Medulla oblongata (tissue), 1 donor: ENCODE results near the gene SEC14L1.
"Not testable (repeated sequence)": the region's sequence is repeated elsewhere in the genome, so short reads cannot be mapped to it uniquely, and the experiment has no call there.

ENCODE experiments used
- DNase-seq: peaks from one replicate; pipeline ENCODE4 v3.0.0-alpha.2; 2015; ENCODE audit errors: extremely low spot score

The SEC14L1 gene

GRCh38 chr17:77116371-77116860 is 24.4 kb upstream of the SEC14L1 start:
- no peak for DNase-seq

- no peak for DNase-seq
These were observed 23.4 kb upstream of the SEC14L1 start for GRCh38 chr17:77117415-77117814.

GRCh38 chr17:77118251-77118928 is 22.4 kb upstream of the SEC14L1 start:
- no peak for DNase-seq

GRCh38 chr17:77119668-77120301 is 21.0 kb upstream of the SEC14L1 start:
- no peak for DNase-seq

- DNase-seq = no peak
These were observed 19.9 kb upstream of the SEC14L1 start for GRCh38 chr17:77120868-77121267.

- DNase-seq = peak; percentile 61
These were observed 16.4 kb upstream of the SEC14L1 start for GRCh38 chr17:77124192-77124889.

GRCh38 chr17:77125432-77125901 is 15.3 kb upstream of the SEC14L1 start:
- no peak for DNase-seq

GRCh38 chr17:77126519-77126918 is 14.2 kb upstream of the SEC14L1 start:
- no peak for DNase-seq

- peak; percentile 66 for DNase-seq
These were observed 12.9 kb upstream of the SEC14L1 start for GRCh38 chr17:77127735-77128361.

- no peak for DNase-seq
These were observed 11.7 kb upstream of the SEC14L1 start for GRCh38 chr17:77128896-77129567.

- DNase-seq = no peak
These were observed 11.0 kb upstream of the SEC14L1 start for GRCh38 chr17:77129568-77130301.

- DNase-seq = no peak
These were observed 10.2 kb upstream of the SEC14L1 start for GRCh38 chr17:77130525-77130924.

- no peak for DNase-seq
These were observed 8.9 kb upstream of the SEC14L1 start for GRCh38 chr17:77131904-77132303.

- no peak for DNase-seq
These were observed 8.2 kb upstream of the SEC14L1 start for GRCh38 chr17:77132411-77133086.

- DNase-seq = no peak
These were observed 7.6 kb upstream of the SEC14L1 start for GRCh38 chr17:77133087-77133638.

GRCh38 chr17:77136420-77136767 is 4.4 kb upstream of the SEC14L1 start:
- no peak for DNase-seq

GRCh38 chr17:77137111-77137510 is 3.7 kb upstream of the SEC14L1 start:
- DNase-seq = no peak

GRCh38 chr17:77137886-77138285 is 2.9 kb upstream of the SEC14L1 start:
- DNase-seq = not testable (repeated sequence)

GRCh38 chr17:77140166-77140877 is 447 bp upstream of the SEC14L1 start:
- DNase-seq = peak; percentile 99
